Activated B cell treated with CpG ODN at 0.5 μM for 24 hours (primary cell): ENCODE results near the gene HOXB3. TPM values are rescaled to one million over a fixed set of nuclear protein-coding genes. Genes with fewer than 3 reads are reported as not detected.

ENCODE experiments used
- ATAC-seq: fragments of 200-7000 bp; cut with Tn5 transposase; one replicate; pipeline ENCODE4 v1.10.0; 2021; ENCODE audit warnings: low read depth, mild to moderate bottlenecking, moderate library complexity
- CTCF ChIA-PET: fragments of 350-600 bp; sonication (Branson Sonifier 250); formaldehyde crosslinking; loops from one replicate; lab custom pipeline; 2021; ENCODE audit warnings: antibody characterized with exemption; lab: Charles Lee
- POLR2A ChIA-PET: fragments of 350-600 bp; sonication (Branson Sonifier 250); formaldehyde crosslinking; loops from one replicate; lab custom pipeline; 2021; ENCODE audit warnings: antibody characterized with exemption; lab: Charles Lee
- DNase-seq: peaks from one replicate; pipeline ENCODE4 v3.0.0; 2022
- H3K27ac Mint-ChIP-seq: one replicate; pipeline ENCODE4 v1.8.0; 2020; ENCODE audit warnings: mixed read lengths
- H3K27me3 Mint-ChIP-seq: one replicate; pipeline ENCODE4 v1.8.0; 2021; ENCODE audit warnings: mixed read lengths
- H3K36me3 Mint-ChIP-seq: one replicate; pipeline ENCODE4 v1.8.0; 2021; ENCODE audit warnings: low read depth, mixed read lengths
- H3K4me1 Mint-ChIP-seq: one replicate; pipeline ENCODE4 v1.8.0; 2021; ENCODE audit warnings: mixed read lengths
- H3K4me3 Mint-ChIP-seq: one replicate; pipeline ENCODE4 v1.8.0; 2020; ENCODE audit warnings: mild to moderate bottlenecking, mixed read lengths
- H3K9me3 Mint-ChIP-seq: one replicate; pipeline ENCODE4 v1.8.0; 2020; ENCODE audit warnings: mixed read lengths
- CTCF ChIP-seq: fragments of 200-600 bp; IDR thresholded peaks from one replicate; pipeline ENCODE4 v1.8.0; 2022; ENCODE audit warnings: antibody characterized with exemption, mild to moderate bottlenecking
- intact Hi-C: fragments of 100-400 bp; cut with micrococcal nuclease; formaldehyde crosslinking; loops from one replicate; pipeline ENCODE4 v1.15.1; 2024
- total RNA-seq: library from RNA; stranded (reverse); gene quantifications from 2 replicates; pipeline ENCODE4 v1.2.3, GENCODE V29; 2022

The HOXB3 gene
- total RNA-seq, 1 donor from 2014 or later = 2.6 TPM

GRCh38 chr17:48544349-48545021 lies 45.6 kb downstream of the HOXB3 start:
- ATAC-seq = no peak

DNA sequence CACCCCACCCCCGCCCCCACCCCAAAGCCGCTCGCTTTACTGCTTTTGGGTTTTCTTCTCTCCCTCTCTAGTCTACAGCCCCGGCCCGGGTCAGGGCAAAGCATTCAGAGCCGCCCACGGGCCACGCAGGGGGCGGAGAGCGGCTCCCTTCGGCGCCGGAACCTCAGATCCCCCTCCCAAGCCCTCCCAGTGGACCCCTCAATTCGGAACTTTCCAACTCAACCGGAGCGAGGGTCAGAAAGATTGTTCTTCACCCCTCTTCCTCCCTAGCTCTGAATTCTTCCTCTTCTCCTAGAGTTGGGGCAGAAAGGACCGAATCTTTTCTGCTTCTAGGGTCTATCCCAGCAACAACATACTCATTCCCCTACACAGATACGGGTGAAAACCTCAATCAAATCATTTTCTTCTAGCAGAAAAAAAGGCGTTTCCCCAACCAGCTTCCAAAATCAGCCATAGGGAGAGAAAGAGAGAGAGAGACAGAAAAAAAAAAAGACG lies 46.1 kb downstream of the HOXB3 start:
- Mint-ChIP-seq H3K27me3 (peaks cover 37% of the 10 kb centered on the region), H3K36me3 (peaks cover 5% of the 10 kb centered on the region), H3K4me1 (peaks cover 40% of the 10 kb centered on the region), H3K27ac (peak overlapping the region; percentile 82), H3K4me3 (peak overlapping the region; percentile 88), H3K9me3 (no peaks in the 10 kb centered on the region)
- peak; percentile 28 for DNase-seq
- CTCF ChIA-PET = no interaction called here
- ATAC-seq = peak; percentile 49
- TF ChIP-seq CTCF = no peak
- POLR2A ChIA-PET = interaction anchor here (0.6 to 1.5 kb wide), 3 partner anchors 105 to 776 kb away, joined by 3 to 4 read pairs (median 3); partner anchors contain the start of gene NFE2L1
- intact Hi-C loops = loop anchor here (5.0 kb wide), 1 partner anchor 1133 kb away; the partner anchor contains the start of gene SPOP

More at GRCh38 chr17:48544349-48545021, 45.6 kb downstream of the HOXB3 start:
- TF ChIP-seq CTCF = no peak
- Mint-ChIP-seq H3K27ac (peak overlapping the region; percentile 82), H3K9me3 (no peaks in the 10 kb centered on the region), H3K27me3 (peaks cover 37% of the 10 kb centered on the region), H3K36me3 (peaks cover 5% of the 10 kb centered on the region), H3K4me3 (peak overlapping the region; percentile 88), H3K4me1 (peaks cover 40% of the 10 kb centered on the region)
- intact Hi-C loops = loop anchor here (5.0 kb wide), 1 partner anchor 1133 kb away; the partner anchor contains the start of gene SPOP
- no peak for DNase-seq
- POLR2A ChIA-PET = interaction anchor here (0.6 to 1.5 kb wide), 4 partner anchors 32 to 777 kb away, joined by 3 to 4 read pairs (median 3); partner anchors contain the start of gene NFE2L1
- CTCF ChIA-PET = no interaction called here

GRCh38 chr17:48543107-48543853 lies 46.8 kb downstream of the HOXB3 start:
- Mint-ChIP-seq H3K4me3 (peak overlapping the region; percentile 89), H3K4me1 (peaks cover 38% of the 10 kb centered on the region), H3K36me3 (peaks cover 5% of the 10 kb centered on the region), H3K27me3 (peaks cover 35% of the 10 kb centered on the region), H3K9me3 (no peaks in the 10 kb centered on the region), H3K27ac (peak overlapping the region; percentile 82)
- ATAC-seq (peak; percentile 59), DNase-seq (peak; percentile 63)
- ChIA-PET POLR2A (interaction anchor here (0.6 to 1.5 kb wide), 2 partner anchors 495 to 775 kb away, joined by 3 to 4 read pairs; partner anchors contain the start of gene NFE2L1), CTCF (no interaction called here)
- intact Hi-C loops = loop anchor here (5.0 kb wide), 1 partner anchor 1134 kb away; the partner anchor contains the start of gene SPOP
- no peak for TF ChIP-seq CTCF

- no peak for ATAC-seq
- Mint-ChIP-seq H3K9me3 (no peaks in the 10 kb centered on the region), H3K4me3 (peak overlapping the region; percentile 89), H3K27me3 (peaks cover 35% of the 10 kb centered on the region), H3K4me1 (peaks cover 34% of the 10 kb centered on the region), H3K27ac (peak overlapping the region; percentile 76), H3K36me3 (peaks cover 5% of the 10 kb centered on the region)
- no peak for DNase-seq
- ChIA-PET CTCF (no interaction called here), POLR2A (no interaction called here)
- TF ChIP-seq CTCF = no peak
- intact Hi-C loops = loop anchor here (5.0 kb wide), 1 partner anchor 1135 kb away; the partner anchor contains the start of gene SPOP
Measured at GRCh38 chr17:48542698-48543106, 47.3 kb downstream of the HOXB3 start.
